Activated naive CD8-positive, alpha-beta T cell treated with anti-CD3 and anti-CD28 coated beads for 36 hours (primary cell): ENCODE results near the gene MRTFB. TPM values are rescaled to one million over a fixed set of nuclear protein-coding genes. Genes with fewer than 3 reads are reported as not detected.
"Not testable (repeated sequence)": the region's sequence is repeated elsewhere in the genome, so short reads cannot be mapped to it uniquely, and the experiment has no call there.

Source experiments
- DNase-seq: peaks from one replicate; pipeline ENCODE4 v3.0.0; 2021
- H3K27ac Mint-ChIP-seq: one replicate; pipeline ENCODE4 v1.8.0; 2022; ENCODE audit warnings: mild to moderate bottlenecking, moderate library complexity, mixed read lengths
- H3K27me3 Mint-ChIP-seq: one replicate; pipeline ENCODE4 v1.8.0; 2022; ENCODE audit warnings: mild to moderate bottlenecking, mixed read lengths
- H3K36me3 Mint-ChIP-seq: one replicate; pipeline ENCODE4 v1.8.0; 2021; ENCODE audit warnings: mild to moderate bottlenecking, mixed read lengths
- H3K4me1 Mint-ChIP-seq: one replicate; pipeline ENCODE4 v1.8.0; 2021; ENCODE audit warnings: mixed read lengths
- H3K4me3 Mint-ChIP-seq: one replicate; pipeline ENCODE4 v1.8.0; 2022; ENCODE audit warnings: mild to moderate bottlenecking, moderate library complexity, mixed read lengths
- H3K9me3 Mint-ChIP-seq: one replicate; pipeline ENCODE4 v1.8.0; 2022; ENCODE audit warnings: mixed read lengths
- total RNA-seq, 2 experiments: library from RNA; stranded (reverse); gene quantifications; one replicate each; pipeline ENCODE4 v1.2.3, GENCODE V29; 2021

The MRTFB gene
- total RNA-seq, 2 experiments from 2014 or later, result 10.9 to 12.4 TPM

DNA sequence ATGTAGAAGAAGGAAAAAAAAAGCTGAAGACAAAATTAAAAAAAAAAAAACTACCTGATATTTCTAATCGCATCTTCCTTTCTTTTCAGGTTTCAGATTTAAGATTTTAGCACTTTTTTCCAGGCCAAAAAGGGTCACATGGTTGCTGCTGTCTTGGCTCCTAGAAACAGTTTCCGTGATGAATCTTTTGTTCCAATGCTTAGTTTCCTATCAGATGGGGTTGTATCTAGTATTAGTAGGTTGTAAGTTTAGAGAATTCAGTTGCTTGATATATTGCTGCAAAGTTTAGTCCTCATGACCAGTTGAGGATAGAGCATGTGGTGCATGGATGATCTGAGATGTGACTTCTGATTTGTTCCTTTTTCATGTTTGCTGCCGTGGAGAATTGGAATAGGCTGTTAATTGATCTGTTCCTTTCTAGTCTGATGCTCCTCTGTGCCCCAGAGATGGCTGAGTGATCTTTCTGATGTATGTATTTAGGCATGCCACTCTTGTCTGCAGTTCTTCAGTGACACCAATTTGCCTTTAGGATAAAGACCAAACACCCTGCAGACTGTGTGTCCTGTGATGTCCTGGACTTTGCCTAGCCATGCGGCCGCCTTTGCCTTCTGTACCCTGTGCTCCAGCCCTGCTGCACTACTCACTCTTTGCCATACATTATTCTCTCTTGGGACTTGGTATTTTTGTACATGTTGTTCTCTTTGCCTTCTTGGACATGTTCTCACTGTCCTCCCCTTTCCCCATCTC is 94.0 kb downstream of the MRTFB start:
- DNase-seq, result no peak
- Mint-ChIP-seq H3K27me3 (no peaks in the 10 kb centered on the region), H3K9me3 (no peaks in the 10 kb centered on the region), H3K36me3 (peaks cover 4% of the 10 kb centered on the region), H3K4me1 (peaks cover 32% of the 10 kb centered on the region), H3K27ac (peak overlapping the region; percentile 55), H3K4me3 (no peak overlapping the region)

DNA sequence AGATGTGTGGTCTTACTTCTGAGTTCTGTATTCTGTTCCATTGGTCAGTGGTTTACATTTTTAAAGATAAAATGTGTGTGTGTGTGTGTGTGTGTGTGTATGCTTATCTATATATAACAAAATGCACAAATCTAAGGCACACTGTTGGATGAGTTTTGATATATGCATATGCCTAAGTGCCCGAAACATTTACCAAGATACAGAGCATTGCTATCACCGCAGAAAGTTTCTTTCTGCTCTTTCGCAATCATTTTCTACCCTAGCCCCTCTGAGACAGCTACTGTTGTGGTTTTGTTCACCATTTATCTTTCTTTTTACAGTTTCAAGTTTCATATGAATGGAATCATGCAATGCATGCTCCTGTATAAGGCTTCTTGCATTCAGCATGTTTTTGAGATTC is 97.0 kb downstream of the MRTFB start:
- H3K36me3 Mint-ChIP-seq, result peaks cover 20% of the 10 kb centered on the region
- H3K27ac Mint-ChIP-seq, result no peak overlapping the region
- no peaks in the 10 kb centered on the region for H3K27me3 Mint-ChIP-seq
- H3K4me3 Mint-ChIP-seq, result no peak overlapping the region
- H3K4me1 Mint-ChIP-seq, result peaks cover 32% of the 10 kb centered on the region
- no peak for DNase-seq
- H3K9me3 Mint-ChIP-seq, result peaks cover 11% of the 10 kb centered on the region

DNA sequence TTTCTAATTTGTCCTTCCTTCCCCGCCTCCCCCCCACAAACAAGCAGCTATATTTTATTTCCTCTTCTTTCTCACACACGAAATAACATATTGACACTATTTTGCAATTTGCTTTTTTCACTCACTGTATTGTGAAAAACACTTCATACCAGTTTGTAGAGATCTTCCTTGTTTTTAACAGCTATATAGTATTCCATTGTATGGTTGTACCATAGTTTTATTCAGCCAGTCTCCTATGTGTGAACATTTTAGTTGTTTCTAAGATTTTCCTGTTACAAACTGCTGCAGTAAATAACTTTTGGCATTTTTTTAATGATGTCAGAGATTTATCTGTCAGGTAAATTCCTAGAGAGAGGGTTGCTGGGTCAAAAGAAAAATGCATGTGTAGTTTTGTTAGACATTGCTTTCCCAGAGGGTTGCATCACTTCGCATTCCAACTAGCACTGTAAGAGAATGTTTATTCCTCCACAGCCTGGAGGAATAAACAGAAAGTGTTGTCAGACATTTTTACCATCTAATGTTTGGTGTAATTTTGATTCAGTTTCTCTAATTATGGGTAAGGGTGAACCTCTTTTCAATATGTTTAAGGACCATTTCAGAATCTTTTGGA is 101.2 kb downstream of the MRTFB start:
- H3K27ac Mint-ChIP-seq, result no peak overlapping the region
- H3K4me3 Mint-ChIP-seq, result no peak overlapping the region
- peaks cover 16% of the 10 kb centered on the region for H3K9me3 Mint-ChIP-seq
- peaks cover 13% of the 10 kb centered on the region for H3K4me1 Mint-ChIP-seq
- H3K36me3 Mint-ChIP-seq, result peaks cover 19% of the 10 kb centered on the region
- DNase-seq, result no peak
- no peaks in the 10 kb centered on the region for H3K27me3 Mint-ChIP-seq

DNA sequence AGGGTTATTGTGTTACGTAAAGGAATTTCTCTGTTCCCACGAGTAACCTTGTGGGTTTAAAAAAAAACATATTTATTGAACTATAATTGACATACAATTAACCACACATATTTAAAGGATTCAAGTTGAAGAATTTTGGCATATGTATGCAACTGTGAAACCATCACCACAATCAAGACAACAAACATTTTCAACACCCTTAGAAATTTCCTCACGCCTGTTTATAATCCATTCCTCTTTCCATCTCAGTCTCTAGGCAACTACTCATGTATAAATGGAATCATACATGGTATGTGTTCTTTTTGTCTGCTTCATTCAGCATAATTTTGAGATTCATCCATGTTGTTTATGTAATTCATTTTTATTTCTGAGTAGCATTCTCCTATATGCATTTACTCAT is 104.0 kb downstream of the MRTFB start:
- no peak overlapping the region for H3K4me3 Mint-ChIP-seq
- H3K36me3 Mint-ChIP-seq, result peaks cover 17% of the 10 kb centered on the region
- H3K4me1 Mint-ChIP-seq, result peaks cover 2% of the 10 kb centered on the region
- H3K9me3 Mint-ChIP-seq, result peaks cover 16% of the 10 kb centered on the region
- DNase-seq, result no peak
- no peaks in the 10 kb centered on the region for H3K27me3 Mint-ChIP-seq
- no peak overlapping the region for H3K27ac Mint-ChIP-seq

DNA sequence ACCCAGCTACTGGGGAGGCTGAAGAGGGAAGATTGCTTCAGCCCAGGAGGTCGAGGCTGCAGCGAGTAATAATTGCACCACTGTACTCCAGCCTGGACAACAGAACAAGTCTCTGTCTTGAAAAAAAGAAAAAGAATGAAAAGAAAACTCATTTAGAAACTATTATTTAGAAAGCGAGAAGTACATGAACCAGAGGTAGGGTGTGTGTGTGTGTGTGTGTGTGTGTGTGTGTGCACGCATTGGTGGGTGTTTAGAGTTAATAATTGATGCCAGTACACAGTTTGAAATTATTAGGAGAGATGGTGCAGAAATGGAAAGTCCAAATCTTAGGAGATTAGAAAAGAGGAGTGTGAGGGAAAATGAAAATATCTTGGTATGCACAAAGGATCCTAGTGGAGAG is 106.6 kb downstream of the MRTFB start:
- H3K36me3 Mint-ChIP-seq, result peaks cover 6% of the 10 kb centered on the region
- no peaks in the 10 kb centered on the region for H3K27me3 Mint-ChIP-seq
- H3K9me3 Mint-ChIP-seq, result peaks cover 8% of the 10 kb centered on the region
- DNase-seq, result no peak
- H3K27ac Mint-ChIP-seq, result no peak overlapping the region
- H3K4me3 Mint-ChIP-seq, result no peak overlapping the region
- peaks cover 2% of the 10 kb centered on the region for H3K4me1 Mint-ChIP-seq

DNA sequence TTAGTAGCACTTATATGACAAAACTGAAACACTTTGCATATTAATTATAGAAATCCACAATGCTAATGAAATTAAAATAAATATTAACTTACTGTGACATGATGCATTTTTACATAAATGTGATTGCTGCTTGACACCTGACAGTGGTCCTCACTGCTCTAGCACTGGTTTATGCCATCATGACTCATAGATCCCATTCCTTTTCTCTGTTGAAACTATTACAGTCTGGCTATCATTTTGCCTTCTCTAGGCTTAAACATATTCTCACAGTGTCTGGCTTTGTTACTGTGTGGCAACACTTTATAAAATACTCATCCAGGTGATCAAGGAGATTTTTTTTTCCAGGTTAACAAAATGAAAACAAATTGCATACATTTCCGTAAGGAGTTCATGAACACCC is 108.0 kb downstream of the MRTFB start:
- Mint-ChIP-seq H3K27ac (no peak overlapping the region), H3K36me3 (peaks cover 1% of the 10 kb centered on the region), H3K4me1 (peaks cover 2% of the 10 kb centered on the region), H3K4me3 (no peak overlapping the region), H3K9me3 (peaks cover under 1% of the 10 kb centered on the region), H3K27me3 (no peaks in the 10 kb centered on the region)
- DNase-seq, result no peak

DNA sequence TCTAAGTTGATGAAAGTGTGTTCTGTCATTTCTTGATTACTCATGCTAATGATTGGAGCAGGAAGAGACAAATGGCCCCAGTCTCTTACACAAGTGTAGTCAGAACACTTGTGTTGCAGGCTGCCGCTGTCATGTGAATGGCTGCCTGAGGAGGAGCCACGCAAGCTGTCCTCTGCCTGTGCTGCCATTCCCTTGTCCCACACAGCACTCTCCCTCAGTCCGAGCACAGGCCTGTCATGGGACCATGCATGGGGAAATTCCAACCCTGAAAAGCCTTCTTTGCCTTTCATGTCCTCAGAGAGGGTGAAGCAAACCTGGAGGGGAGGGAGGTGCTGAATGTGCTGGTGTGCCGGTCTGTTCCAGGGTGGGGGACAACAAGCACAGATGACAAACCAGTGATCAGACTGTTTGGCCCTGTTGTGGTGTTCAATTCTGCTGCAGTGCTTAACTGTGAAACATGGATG is 109.4 kb downstream of the MRTFB start:
- H3K27ac Mint-ChIP-seq, result no peak overlapping the region
- no peak overlapping the region for H3K4me3 Mint-ChIP-seq
- peaks cover 3% of the 10 kb centered on the region for H3K4me1 Mint-ChIP-seq
- H3K27me3 Mint-ChIP-seq, result no peaks in the 10 kb centered on the region
- no peak for DNase-seq
- H3K36me3 Mint-ChIP-seq, result no peaks in the 10 kb centered on the region
- no peaks in the 10 kb centered on the region for H3K9me3 Mint-ChIP-seq

DNA sequence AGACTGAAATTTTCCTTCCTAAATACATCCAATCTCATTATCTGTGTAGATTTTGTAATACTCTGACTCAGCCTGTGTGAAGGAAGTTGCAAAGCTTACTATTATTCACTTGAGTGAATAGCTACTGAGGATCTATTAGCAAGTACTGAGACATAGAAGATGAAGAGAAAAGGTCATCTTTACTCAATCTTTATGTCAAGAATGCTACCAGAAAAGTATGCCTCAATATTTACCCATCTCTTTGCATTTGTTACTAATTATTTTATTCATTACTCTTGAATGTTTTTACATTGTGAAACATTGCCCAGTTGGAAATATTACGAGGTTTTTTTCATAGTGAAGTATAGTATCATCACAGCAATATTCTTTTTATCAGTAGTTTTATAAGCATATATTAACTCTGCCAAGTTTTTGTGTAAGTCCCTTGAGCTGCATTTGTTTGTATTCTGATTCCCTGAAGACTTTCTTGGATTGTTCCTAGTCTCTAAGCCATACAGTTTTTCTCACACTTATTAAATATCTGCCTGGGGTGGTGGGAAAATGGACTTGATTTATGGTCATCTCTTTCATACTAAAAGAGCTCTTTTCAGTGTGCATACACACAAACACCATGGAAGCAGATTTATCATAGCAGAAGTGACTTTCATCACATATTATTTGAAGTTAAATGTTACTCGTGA is 110.4 kb downstream of the MRTFB start:
- H3K9me3 Mint-ChIP-seq, result no peaks in the 10 kb centered on the region
- H3K27ac Mint-ChIP-seq, result no peak overlapping the region
- DNase-seq, result no peak
- no peaks in the 10 kb centered on the region for H3K27me3 Mint-ChIP-seq
- no peak overlapping the region for H3K4me3 Mint-ChIP-seq
- peaks cover 12% of the 10 kb centered on the region for H3K4me1 Mint-ChIP-seq
- no peaks in the 10 kb centered on the region for H3K36me3 Mint-ChIP-seq

DNA sequence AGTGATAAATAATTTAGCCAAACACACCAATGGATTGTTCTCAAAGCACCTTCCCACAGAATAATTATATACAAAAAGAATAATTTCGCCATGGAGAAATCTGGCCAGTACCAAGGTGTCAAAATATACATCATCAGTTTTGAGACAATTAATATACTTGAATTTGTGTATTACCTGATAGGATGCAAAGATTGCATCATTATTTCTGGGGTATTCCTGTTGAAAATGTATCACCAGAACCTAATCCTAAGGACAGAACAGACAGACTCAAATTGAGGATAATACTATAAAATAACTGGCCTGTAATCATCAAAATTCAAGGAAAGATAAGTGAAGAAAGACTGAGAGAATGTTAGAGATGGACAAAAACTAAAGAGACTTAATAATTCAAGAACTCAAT is 111.9 kb downstream of the MRTFB start:
- Mint-ChIP-seq H3K36me3 (no peaks in the 10 kb centered on the region), H3K4me3 (no peak overlapping the region), H3K27ac (no peak overlapping the region), H3K4me1 (peaks cover 12% of the 10 kb centered on the region), H3K9me3 (no peaks in the 10 kb centered on the region), H3K27me3 (no peaks in the 10 kb centered on the region)
- DNase-seq, result no peak

DNA sequence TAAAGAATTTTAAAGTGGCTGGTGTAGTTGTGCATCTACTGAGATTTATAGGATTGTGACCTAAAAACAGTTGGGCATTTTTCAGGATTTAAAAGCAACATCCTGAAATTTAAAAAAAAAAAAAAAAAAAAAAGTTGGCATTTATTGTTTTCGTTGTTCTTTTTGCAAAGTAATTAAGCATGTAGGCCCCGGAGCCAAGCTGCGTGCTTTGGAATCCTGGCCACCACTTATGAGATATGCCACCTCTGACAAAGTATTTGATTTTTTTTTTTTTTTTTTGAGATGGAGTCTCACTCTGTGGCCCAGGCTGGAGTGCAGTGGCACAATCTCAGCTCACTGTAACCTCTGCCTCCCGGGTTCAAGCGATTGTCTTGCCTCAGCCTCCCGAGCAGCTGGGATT is 112.8 kb downstream of the MRTFB start:
- H3K4me3 Mint-ChIP-seq, H3K27me3 Mint-ChIP-seq, H3K27ac Mint-ChIP-seq, DNase-seq, H3K9me3 Mint-ChIP-seq, H3K36me3 Mint-ChIP-seq: not testable (repeated sequence)
- peaks cover 12% of the 10 kb centered on the region for H3K4me1 Mint-ChIP-seq

DNA sequence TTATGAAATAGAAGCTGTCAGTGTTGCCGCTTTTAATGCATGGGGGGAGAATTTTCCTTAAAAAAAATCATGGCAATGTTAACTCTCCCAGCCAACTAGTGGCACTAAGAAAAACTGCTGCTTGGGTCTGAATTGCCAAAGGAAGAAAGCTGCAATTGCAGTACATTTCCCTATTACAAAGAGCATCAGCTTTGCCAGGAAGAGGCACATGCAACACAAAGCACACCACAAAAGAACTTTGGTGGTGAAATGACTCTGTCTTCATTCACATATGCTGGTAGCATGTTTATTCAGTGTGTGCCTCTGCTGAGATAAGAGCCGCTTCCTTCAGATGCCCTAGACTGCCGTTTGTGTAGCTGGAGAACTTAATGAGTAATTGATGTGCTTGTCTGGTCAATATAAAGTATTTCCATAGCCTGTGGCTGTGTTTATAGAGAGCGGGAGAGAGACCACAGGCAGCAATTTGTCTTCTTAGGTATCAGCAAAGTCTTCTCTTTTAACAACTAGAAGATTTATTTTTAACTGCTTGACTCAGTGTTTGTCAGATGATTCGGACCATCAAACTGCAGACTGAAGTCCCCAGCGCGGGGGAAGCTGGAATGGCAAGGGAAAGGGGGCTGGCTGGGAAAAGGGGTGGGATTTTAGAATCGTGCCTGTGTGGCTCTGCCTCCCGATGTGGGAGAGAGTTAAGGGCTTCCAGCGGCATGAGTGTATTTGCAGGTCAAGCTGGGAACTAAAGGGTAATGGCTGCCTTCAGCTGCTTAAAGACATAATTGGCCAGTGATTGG is 115.1 kb downstream of the MRTFB start:
- H3K4me1 Mint-ChIP-seq, result peaks cover 14% of the 10 kb centered on the region
- H3K4me3 Mint-ChIP-seq, result no peak overlapping the region
- DNase-seq, result no peak
- H3K9me3 Mint-ChIP-seq, result no peaks in the 10 kb centered on the region
- H3K36me3 Mint-ChIP-seq, result no peaks in the 10 kb centered on the region
- H3K27me3 Mint-ChIP-seq, result no peaks in the 10 kb centered on the region
- H3K27ac Mint-ChIP-seq, result no peak overlapping the region

DNA sequence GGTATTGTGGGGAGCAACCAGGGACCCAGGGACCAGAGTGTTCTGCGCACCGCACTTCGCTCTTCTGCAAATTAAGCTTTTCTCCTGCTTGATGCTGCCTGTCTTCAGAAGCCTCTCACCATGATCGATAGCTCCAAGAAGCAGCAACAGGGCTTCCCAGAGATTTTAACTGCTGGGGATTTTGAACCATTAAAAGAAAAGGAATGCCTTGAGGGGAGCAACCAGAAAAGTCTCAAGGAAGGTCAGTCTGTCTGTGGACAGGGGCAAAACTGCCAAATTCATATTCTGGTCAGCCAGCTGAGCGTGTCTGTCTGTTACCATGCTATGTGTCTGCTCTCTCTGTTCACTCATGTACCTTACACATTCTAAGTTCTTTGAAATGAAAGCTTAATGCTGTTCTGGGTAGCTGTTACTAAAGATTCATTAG is 115.7 kb downstream of the MRTFB start:
- no peak for DNase-seq
- no peaks in the 10 kb centered on the region for H3K36me3 Mint-ChIP-seq
- no peaks in the 10 kb centered on the region for H3K27me3 Mint-ChIP-seq
- H3K4me1 Mint-ChIP-seq, result peaks cover 14% of the 10 kb centered on the region
- H3K9me3 Mint-ChIP-seq, result no peaks in the 10 kb centered on the region
- H3K4me3 Mint-ChIP-seq, result no peak overlapping the region
- no peak overlapping the region for H3K27ac Mint-ChIP-seq

DNA sequence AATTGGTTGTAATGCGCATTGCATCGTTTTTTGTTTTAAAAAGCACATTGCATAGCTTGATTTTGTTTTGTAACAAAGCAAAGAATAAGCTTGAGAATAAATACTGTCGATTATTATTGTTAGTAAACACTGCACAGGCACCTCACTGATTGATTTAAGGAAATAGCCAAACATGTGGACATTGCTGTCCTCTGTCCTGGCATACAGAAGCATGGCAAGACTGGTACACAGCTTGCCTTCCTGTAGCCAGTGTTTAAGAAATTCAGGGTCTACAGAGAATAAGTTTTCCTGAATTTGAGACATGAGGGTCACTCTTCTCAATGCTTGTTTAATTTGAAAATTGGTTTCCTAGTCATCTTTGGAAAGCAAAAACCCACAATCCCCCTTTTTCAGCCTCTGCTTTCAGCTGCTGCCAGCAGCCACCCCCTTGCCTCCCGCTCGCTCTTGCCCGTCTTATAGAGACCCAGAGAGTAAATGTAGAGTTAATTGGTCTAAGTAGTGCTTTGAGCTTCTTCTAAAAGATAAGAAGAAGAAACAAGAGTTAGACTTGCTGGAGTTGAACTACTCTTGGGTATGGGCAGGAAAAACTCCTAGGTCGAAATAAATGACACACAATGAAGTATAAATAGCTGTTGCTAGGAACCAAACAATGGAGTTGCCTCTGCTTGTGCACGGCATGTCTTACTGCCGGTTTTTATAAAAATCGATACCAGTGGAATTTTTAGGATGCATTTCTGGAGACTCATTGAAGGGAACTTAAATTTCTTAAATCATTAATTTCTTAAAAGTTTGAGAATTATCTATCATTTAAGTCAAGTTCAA is 116.6 kb downstream of the MRTFB start:
- Mint-ChIP-seq H3K9me3 (no peaks in the 10 kb centered on the region), H3K36me3 (no peaks in the 10 kb centered on the region), H3K27ac (no peak overlapping the region), H3K4me1 (peaks cover 16% of the 10 kb centered on the region), H3K4me3 (no peak overlapping the region), H3K27me3 (no peaks in the 10 kb centered on the region)
- no peak for DNase-seq

DNA sequence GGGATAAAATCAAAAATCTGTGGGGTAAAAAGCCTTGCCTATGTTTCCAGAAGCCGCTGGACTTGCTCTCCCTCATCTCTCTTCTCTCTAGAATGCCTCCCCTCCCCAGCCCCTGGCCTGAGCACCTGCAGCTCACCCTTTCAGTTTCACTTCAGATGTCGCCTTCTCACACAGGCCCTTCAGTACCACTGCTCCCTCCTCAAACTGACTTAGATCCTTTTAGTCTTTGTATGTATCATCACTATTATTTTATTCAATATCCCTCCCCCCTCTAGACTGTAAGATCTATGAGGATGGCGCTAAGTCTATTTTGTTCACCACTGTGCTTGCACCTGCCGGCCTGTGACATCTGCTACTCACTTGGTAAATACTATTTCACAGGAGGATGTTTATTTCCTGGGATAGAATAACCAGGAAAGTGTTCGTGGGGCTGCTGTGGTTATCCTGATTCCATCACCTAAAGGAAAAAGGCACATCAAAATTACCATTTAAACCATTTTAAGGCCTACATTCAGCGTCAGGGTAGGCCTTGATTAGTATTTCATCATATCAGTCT is 122.3 kb downstream of the MRTFB start:
- Mint-ChIP-seq H3K27me3 (no peaks in the 10 kb centered on the region), H3K9me3 (no peaks in the 10 kb centered on the region), H3K36me3 (no peaks in the 10 kb centered on the region), H3K27ac (peak overlapping the region; percentile 71), H3K4me1 (peaks cover 32% of the 10 kb centered on the region), H3K4me3 (peak overlapping the region; percentile 73)
- DNase-seq, result peak; percentile 45
